Measurements from ENCODE around the gene SH3BP5. TPM values are rescaled to one million over a fixed set of nuclear protein-coding genes. Genes with fewer than 3 reads are reported as not detected.

Gene SH3BP5
- total RNA-seq, 2 donors from 2014 or later: 5.5 to 9.3 TPM

DNA sequence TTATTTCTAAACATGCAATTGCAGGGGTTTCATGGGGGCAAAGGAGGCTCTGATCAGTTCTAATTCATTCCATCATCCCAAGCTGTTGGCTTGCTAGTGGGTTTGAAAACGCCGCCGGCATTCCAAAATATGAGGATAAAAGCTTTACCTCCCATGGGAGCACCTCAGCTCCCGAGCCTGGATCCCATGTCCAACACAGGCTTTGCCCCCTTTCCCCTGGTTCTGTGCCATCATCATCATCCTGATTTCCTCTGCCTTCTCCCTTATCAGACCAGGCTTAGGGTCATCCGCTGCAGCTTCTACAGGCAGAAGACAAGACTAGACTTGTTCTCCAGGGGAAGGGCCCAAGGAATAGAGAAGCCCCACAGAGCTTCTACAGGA, 25.4 kb downstream of the SH3BP5 start:
- Histone ChIP-seq H3K27ac (no peak overlapping the region), H3K36me3 (no peaks in the 10 kb centered on the region), H3K9ac (ENCODE audit: low read depth in 2 of 2, low read length in 2 of 2) (no peak overlapping the region), H3K4me3 (no peak overlapping the region), H3K4me1 (no peaks in the 10 kb centered on the region), H3K9me3 (no peaks in the 10 kb centered on the region), H3K27me3 (no peaks in the 10 kb centered on the region)
- intact Hi-C loops (cut with DNase I): no loop called here
- TF ChIP-seq, protein P1, sequence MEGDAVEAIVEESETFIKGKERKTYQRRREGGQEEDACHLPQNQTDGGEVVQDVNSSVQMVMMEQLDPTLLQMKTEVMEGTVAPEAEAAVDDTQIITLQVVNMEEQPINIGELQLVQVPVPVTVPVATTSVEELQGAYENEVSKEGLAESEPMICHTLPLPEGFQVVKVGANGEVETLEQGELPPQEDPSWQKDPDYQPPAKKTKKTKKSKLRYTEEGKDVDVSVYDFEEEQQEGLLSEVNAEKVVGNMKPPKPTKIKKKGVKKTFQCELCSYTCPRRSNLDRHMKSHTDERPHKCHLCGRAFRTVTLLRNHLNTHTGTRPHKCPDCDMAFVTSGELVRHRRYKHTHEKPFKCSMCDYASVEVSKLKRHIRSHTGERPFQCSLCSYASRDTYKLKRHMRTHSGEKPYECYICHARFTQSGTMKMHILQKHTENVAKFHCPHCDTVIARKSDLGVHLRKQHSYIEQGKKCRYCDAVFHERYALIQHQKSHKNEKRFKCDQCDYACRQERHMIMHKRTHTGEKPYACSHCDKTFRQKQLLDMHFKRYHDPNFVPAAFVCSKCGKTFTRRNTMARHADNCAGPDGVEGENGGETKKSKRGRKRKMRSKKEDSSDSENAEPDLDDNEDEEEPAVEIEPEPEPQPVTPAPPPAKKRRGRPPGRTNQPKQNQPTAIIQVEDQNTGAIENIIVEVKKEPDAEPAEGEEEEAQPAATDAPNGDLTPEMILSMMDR (IDR thresholded peaks at IDR 0.05): no peak
- no peak for DNase-seq

GRCh38 chr3:15305359-15305844, 27.0 kb downstream of the SH3BP5 start:
- intact Hi-C loops (cut with DNase I): no loop called here
- Histone ChIP-seq H3K4me1 (no peaks in the 10 kb centered on the region), H3K9ac (ENCODE audit: low read depth in 2 of 2, low read length in 2 of 2) (no peak overlapping the region), H3K27me3 (no peaks in the 10 kb centered on the region), H3K27ac (no peak overlapping the region), H3K4me3 (no peak overlapping the region), H3K36me3 (no peaks in the 10 kb centered on the region), H3K9me3 (no peaks in the 10 kb centered on the region)
- DNase-seq: no peak
- TF ChIP-seq, protein P1 (IDR thresholded peaks at IDR 0.05): no peak

- intact Hi-C loops (cut with DNase I): no loop called here
- Histone ChIP-seq H3K9ac (ENCODE audit: low read depth in 2 of 2, low read length in 2 of 2) (no peak overlapping the region), H3K27ac (no peak overlapping the region), H3K36me3 (no peaks in the 10 kb centered on the region), H3K9me3 (no peaks in the 10 kb centered on the region), H3K4me3 (no peak overlapping the region), H3K4me1 (no peaks in the 10 kb centered on the region), H3K27me3 (no peaks in the 10 kb centered on the region)
- TF ChIP-seq, protein P1 (IDR thresholded peaks at IDR 0.05): no peak
- DNase-seq: no peak
Observed at GRCh38 chr3:15303728-15304127, 28.7 kb downstream of the SH3BP5 start.

GRCh38 chr3:15303216-15303615, 29.2 kb downstream of the SH3BP5 start:
- no peak overlapping the region for H3K4me3 ChIP-seq
- no peaks in the 10 kb centered on the region for H3K36me3 ChIP-seq
- no peak overlapping the region for H3K27ac ChIP-seq
- no peaks in the 10 kb centered on the region for H3K27me3 ChIP-seq
- H3K9ac ChIP-seq (ENCODE audit: low read depth in 2 of 2, low read length in 2 of 2): no peak overlapping the region
- no peaks in the 10 kb centered on the region for H3K9me3 ChIP-seq
- H3K4me1 ChIP-seq: no peaks in the 10 kb centered on the region
- intact Hi-C loops (cut with DNase I): no loop called here
- TF ChIP-seq, protein P1 (IDR thresholded peaks at IDR 0.05): no peak
- no peak for DNase-seq

GRCh38 chr3:15301761-15302160, 30.6 kb downstream of the SH3BP5 start:
- DNase-seq: no peak

More at GRCh38 chr3:15301761-15302160, 30.6 kb downstream of the SH3BP5 start:
- intact Hi-C loops (cut with DNase I): no loop called here
- no peak overlapping the region for H3K27ac ChIP-seq
- H3K9me3 ChIP-seq: no peaks in the 10 kb centered on the region
- H3K9ac ChIP-seq (ENCODE audit: low read depth in 2 of 2, low read length in 2 of 2): no peak overlapping the region
- no peak overlapping the region for H3K4me3 ChIP-seq
- no peaks in the 10 kb centered on the region for H3K36me3 ChIP-seq
- TF ChIP-seq, protein P1 (IDR thresholded peaks at IDR 0.05): no peak
- no peaks in the 10 kb centered on the region for H3K27me3 ChIP-seq
- H3K4me1 ChIP-seq: no peaks in the 10 kb centered on the region
